Cardiac fibroblast (primary cell): ENCODE data around the gene UGT1A4.
"Not testable (repeated sequence)": the region's sequence is repeated elsewhere in the genome, so short reads cannot be mapped to it uniquely, and the experiment has no call there.

Experiments used
- DNase-seq, 2 donors: peaks; one replicate each; pipeline versions ENCODE4 v3.0.0 to v3.0.0-alpha.2; 2010; ENCODE audit warnings: low read depth in 2 of 2
- H3K4me3 ChIP-seq, 2 donors: replicated peaks in 1 of 2; 1 replicate in 1 of 2; 2 replicates in 1 of 2; pipeline ENCODE4 v1.5.1; 2011; ENCODE audit warnings: low read depth in 2 of 2, low read length in 2 of 2, mild to moderate bottlenecking in 2 of 2, moderate library complexity in 1 of 2
- TF ChIP-seq, protein P1 (sequence below): IDR thresholded peaks from one replicate; pipeline ENCODE4 v1.5.1; 2011; ENCODE audit warnings: low read depth, mild to moderate bottlenecking, low read length, inconsistent platforms

Gene UGT1A4

DNA sequence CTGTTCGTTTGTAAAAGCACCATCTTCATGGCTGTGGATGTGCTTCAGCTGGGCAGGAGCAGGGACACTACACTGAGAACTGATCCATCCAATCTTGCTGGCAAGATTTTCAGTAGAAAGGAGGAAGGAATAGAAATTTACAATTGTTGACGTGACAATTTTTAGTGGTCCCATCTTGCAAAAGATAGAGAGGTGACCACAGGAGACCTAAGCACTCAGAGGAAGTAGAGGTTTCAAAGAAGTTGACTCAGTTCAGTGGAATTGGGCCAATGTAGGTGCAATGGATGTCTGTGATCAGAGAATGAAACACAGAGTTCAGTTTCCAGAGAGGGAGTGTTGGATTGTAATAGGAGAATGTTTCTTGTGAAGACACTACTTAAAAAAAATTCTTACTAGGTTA lies 4.4 kb upstream of the UGT1A4 start:
- TF ChIP-seq, protein P1, sequence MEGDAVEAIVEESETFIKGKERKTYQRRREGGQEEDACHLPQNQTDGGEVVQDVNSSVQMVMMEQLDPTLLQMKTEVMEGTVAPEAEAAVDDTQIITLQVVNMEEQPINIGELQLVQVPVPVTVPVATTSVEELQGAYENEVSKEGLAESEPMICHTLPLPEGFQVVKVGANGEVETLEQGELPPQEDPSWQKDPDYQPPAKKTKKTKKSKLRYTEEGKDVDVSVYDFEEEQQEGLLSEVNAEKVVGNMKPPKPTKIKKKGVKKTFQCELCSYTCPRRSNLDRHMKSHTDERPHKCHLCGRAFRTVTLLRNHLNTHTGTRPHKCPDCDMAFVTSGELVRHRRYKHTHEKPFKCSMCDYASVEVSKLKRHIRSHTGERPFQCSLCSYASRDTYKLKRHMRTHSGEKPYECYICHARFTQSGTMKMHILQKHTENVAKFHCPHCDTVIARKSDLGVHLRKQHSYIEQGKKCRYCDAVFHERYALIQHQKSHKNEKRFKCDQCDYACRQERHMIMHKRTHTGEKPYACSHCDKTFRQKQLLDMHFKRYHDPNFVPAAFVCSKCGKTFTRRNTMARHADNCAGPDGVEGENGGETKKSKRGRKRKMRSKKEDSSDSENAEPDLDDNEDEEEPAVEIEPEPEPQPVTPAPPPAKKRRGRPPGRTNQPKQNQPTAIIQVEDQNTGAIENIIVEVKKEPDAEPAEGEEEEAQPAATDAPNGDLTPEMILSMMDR = no peak
- DNase-seq = no peak
- H3K4me3 ChIP-seq = no peak overlapping the region

DNA sequence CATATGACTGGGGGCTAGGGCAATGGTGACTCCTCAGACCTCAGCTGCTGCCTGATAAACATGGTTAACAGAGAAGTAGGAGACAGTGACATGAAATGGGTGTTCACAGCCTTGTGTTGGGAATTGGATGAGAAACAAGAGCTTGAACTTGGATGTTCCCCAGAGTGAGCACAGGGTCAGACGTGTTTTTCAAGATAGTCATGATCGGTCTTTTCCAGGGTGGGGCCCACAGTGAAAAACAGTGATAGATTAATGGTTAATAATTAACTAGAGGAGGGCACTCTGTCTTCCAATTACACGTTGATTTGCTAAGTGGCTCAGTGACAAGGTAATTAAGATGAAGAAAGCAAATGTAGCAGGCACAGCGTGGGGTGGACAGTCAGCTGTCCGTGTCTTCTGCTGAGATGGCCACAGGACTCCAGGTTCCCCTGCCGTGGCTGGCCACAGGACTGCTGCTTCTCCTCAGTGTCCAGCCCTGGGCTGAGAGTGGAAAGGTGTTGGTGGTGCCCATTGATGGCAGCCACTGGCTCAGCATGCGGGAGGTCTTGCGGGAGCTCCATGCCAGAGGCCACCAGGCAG lies 10.3 kb downstream of the UGT1A4 start, which contains the start of gene UGT1A3:
TSS of gene UGT1A3 (plus strand) at position 320 of the 579 bp plus-strand sequence. CDS start at position 405, 85 bp downstream.
- H3K4me3 ChIP-seq = no peak within 1 kb of the TSS
- TF ChIP-seq, protein P1 = no peak
- DNase-seq = no peak

DNA sequence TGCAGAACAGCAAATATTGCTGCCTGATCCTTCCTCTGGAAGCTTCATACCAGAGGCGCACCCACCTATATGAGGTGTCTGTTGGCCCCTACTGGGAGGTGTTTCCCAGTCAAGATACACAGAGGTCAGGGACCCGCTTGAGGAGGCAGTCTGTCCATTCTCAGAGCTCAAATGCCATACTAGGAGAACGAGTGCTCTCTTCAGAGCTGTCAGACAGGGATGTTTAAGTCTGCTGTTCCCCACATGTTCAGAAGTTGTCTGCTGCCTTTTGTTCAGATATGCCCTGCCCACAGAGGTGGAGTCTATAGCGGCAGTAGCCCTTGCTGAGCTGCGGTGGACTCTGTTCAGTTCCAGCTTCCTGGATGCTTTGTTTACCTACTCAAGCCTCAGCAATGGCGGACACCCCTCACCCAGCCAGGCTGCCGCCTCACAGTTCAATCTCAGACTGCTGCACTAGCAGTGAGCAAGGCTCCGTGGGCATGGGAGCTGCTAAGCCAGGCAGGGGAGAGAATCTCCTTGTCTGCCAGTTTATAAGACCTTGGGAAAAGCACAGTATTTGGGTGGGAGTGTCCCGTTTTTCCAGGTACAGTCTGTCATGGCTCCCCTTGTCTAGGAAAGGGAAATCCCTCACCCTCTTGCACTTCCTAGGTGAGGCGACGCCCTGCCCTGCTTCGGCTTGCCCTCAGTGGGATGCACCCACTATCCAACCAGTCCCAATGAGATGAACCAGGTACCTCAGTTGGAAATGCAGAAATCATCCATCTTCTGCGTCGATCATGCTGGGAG lies 18.5 kb downstream of the UGT1A4 start:
- not testable (repeated sequence) for H3K4me3 ChIP-seq, DNase-seq

DNA sequence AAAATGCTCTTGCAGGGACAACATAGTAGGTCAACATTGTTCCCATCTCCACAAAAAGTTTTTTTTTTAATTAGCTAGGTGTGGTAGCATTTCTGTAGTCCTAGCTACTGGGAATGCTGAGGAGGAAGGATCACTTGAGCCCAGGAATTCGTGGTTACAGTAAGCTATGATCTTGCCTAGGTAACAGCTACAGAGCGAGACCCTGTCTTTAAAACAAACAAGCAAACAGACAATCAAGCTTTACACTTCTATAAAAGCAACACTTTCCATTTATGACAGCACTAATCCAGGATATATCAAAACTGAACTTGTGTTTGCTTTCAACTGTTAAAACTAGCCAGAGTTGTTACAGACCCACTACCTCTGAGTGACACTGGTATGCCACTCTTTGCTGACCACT lies 22.3 kb downstream of the UGT1A4 start:
- TF ChIP-seq, protein P1 = no peak
- H3K4me3 ChIP-seq = no peak overlapping the region
- DNase-seq = no peak

DNA sequence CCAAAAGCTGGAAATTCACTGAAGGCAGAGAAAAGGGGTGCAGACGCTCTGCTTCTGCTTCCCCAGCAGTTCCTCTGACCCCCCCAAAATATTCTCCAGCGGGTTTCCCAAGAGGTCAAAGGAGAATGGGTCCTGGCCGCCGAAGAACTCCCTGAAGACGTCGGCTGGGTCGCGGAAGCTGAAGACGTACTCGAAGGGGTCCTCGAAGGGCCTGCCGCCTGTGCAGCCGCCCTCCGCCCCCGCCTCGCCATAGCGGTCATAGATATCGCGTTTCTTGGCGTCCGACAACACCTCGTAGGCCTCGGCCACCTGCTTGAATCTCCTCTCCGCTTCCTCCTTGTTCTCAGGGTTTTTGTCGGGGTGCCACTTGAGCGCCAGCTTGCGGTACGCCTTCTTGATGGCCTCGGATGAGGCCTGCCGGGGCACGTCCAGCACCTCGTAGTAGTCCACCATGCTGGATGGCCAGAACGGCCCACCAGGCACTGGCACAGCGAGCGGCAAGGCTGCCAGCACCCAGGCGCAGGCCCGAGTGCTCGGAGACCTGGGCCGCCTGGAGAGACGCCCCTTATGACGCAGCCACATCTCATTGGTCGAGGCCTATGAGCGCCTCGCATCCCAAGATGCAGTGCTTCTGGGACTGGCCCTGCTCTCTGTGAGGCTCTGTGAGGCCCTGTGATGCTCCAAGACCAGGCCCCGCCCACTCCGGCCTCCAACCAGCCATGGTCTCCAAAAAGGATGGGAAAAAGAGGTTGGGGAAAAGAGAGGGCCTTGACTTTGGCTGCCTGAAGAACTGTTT lies 25.1 kb downstream of the UGT1A4 start:
- no peak overlapping the region for H3K4me3 ChIP-seq
- TF ChIP-seq, protein P1 = no peak

DNA sequence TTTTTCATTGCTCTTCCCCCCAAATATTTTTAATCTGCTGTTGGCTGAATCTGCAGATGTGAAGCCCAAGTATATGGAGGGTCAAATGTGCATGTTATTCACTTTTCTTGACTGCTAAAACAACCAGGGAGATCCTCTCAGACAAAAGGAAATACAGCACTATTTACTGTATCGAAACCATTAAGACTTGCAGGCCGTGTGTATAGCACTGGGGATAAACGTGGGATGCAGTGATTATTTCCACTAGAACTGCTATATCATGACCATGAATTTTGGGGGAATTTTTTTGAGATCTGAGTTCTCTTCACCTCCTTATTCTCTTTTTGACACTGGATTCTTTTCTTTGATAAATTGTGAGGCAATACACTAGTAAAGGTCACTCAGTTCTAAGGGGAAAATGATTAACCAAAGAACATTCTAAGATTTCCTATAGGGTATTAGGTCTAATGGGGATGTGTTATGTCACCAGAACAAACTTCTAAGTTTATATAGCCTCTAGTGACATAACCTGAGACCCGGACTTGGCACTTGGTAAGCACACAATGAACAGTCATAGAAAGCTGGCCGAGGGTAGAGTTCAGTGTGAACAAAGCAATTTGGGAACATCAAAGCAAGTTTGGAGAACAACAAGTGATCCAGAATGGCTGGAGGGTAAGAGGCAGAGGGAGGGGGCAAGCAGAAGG lies 26.7 kb downstream of the UGT1A4 start:
- TF ChIP-seq, protein P1 = no peak
- H3K4me3 ChIP-seq = no peak overlapping the region
- DNase-seq = no peak

More for the DNA sequence above, 25.1 kb downstream of the UGT1A4 start:
- no peak for DNase-seq

DNA sequence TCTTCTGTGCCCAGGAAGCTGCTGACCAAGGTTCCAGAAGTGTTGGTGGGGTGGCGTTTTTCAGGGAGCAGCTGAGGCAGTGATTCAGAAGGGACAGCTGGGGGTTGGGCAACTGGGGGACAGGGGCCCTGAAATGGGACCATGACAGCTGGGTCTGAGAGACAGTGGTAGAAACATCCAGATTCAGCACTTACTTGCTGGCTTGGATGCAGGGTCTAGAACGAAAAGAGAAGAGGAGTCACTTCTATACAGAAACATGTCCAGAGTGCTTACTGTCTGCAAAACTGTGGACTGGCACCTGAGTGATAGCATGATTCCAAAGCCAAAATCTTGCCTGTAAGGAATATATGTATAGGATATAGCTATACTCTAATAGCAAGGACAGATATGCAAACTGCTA lies 27.3 kb downstream of the UGT1A4 start:
- H3K4me3 ChIP-seq, DNase-seq: not testable (repeated sequence)
